NT2/D1 (cell line): ENCODE measurements around the gene WFS1.

Experiments used
- DNase-seq: peaks from one replicate; pipeline ENCODE4 v3.0.0-alpha.2; 2011; ENCODE audit warnings: low read depth, low spot score
- H3K27me3 ChIP-seq: 2 replicates; pipeline ENCODE4 v1.6.0; 2011; ENCODE audit warnings: mild to moderate bottlenecking; ENCODE audit not compliant: insufficient read length, insufficient read depth
- H3K36me3 ChIP-seq: 2 replicates; pipeline ENCODE4 v1.6.1; 2011; ENCODE audit warnings: mild to moderate bottlenecking, low read length, mixed read lengths; ENCODE audit not compliant: insufficient read depth, insufficient read length
- H3K4me1 ChIP-seq: 2 replicates; pipeline ENCODE4 v1.5.1; 2011; ENCODE audit not compliant: insufficient read depth, insufficient read length
- H3K4me3 ChIP-seq: 2 replicates; pipeline ENCODE4 v1.5.1; 2011; ENCODE audit warnings: low read depth; ENCODE audit not compliant: insufficient read length
- H3K9ac ChIP-seq: 2 replicates; pipeline ENCODE4 v1.6.0; 2011; ENCODE audit warnings: low read depth; ENCODE audit not compliant: insufficient read length
- H3K9me3 ChIP-seq: 2 replicates; pipeline ENCODE4 v1.5.1; 2011; ENCODE audit warnings: mild to moderate bottlenecking, low read length; ENCODE audit not compliant: insufficient read depth
- SUZ12 ChIP-seq: IDR thresholded peaks from 2 replicates; pipeline ENCODE4 v1.6.1; 2011; ENCODE audit not compliant: insufficient read length, insufficient read depth; ENCODE audit errors: extremely low read depth
- YY1 ChIP-seq: IDR thresholded peaks from 2 replicates; pipeline ENCODE4 v1.6.1; 2011; ENCODE audit not compliant: insufficient read length, insufficient read depth
- ZNF274 ChIP-seq: IDR thresholded peaks from 2 replicates; pipeline ENCODE4 v1.6.1; 2011; ENCODE audit warnings: mild to moderate bottlenecking, low read depth, low read length

WFS1 gene

GRCh38 chr4:6351246-6352000 is 81.8 kb downstream of the WFS1 start:
- no peak for TF ChIP-seq ZNF274
- TF ChIP-seq SUZ12 = no peak
- no peak for TF ChIP-seq YY1
- no peak for DNase-seq
- Histone ChIP-seq H3K9ac (no peak overlapping the region), H3K9me3 (no peaks in the 10 kb centered on the region), H3K36me3 (no peaks in the 10 kb centered on the region), H3K4me3 (no peak overlapping the region), H3K4me1 (peaks cover 6% of the 10 kb centered on the region), H3K27me3 (no peaks in the 10 kb centered on the region)

GRCh38 chr4:6352031-6352692 is 82.5 kb downstream of the WFS1 start:
- Histone ChIP-seq H3K4me1 (peaks cover 6% of the 10 kb centered on the region), H3K4me3 (no peak overlapping the region)
- DNase-seq = no peak

More at GRCh38 chr4:6352031-6352692, 82.5 kb downstream of the WFS1 start:
- H3K27me3 ChIP-seq = no peaks in the 10 kb centered on the region
- H3K9ac ChIP-seq = no peak overlapping the region
- no peaks in the 10 kb centered on the region for H3K36me3 ChIP-seq
- H3K9me3 ChIP-seq = no peaks in the 10 kb centered on the region
- no peak for TF ChIP-seq YY1
- TF ChIP-seq ZNF274 = no peak
- TF ChIP-seq SUZ12 = no peak
